Gastrocnemius medialis (tissue), 4 donors: ENCODE data around the gene KRT9.

Experiments
- CTCF ChIP-seq, 5 experiments: fragments of 450-650 bp in 3 of 5; fragments of 200-600 bp in 2 of 5; sonication (generic) in 2 of 5; IDR thresholded peaks in 4 of 5; conservative IDR thresholded peaks in 1 of 5; 1 replicate in 4 of 5; 2 replicates in 1 of 5; pipeline ENCODE4 v1.5.1; 2016 to 2019; ENCODE audit warnings: antibody characterized with exemption in 5 of 5, mild to moderate bottlenecking in 3 of 5, moderate library complexity in 3 of 5
- POLR2A ChIP-seq, 2 donors: fragments of 450-650 bp; IDR thresholded peaks; one replicate each; pipeline ENCODE4 v1.6.1; 2017; ENCODE audit warnings: antibody characterized with exemption in 2 of 2, mild to moderate bottlenecking in 2 of 2, moderate library complexity in 2 of 2

DNA sequence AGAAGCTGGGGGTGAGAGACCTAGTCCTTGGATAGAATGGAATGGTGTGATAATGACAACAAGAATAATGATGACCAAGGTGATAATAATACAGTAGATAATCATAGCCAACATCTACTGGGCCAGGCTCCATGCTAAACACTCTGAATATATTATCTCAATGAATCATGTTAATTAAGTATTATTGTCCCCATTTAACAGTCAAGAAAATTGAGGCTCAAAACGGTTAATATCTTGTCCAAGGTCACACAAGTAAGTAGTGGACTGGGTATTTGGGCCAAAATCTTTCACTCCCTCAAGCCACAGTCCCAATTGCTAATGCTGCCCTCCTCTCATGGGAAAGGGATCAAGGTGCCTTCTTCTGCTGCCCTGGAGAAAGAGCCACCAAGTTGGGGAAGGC lies 39.9 kb downstream of the KRT9 start:
- TF ChIP-seq POLR2A (IDR thresholded peaks at IDR 0.05) = no peak
- TF ChIP-seq CTCF (IDR thresholded peaks at IDR 0.05 in 4 of 5, conservative IDR thresholded peaks at IDR 0.05 in 1 of 5) = no peak
